WI38 (cell line): ENCODE data around the gene SMPD3.

ENCODE experiments used
- H3K4me3 ChIP-seq: 2 replicates; pipeline ENCODE4 v1.5.1; 2011; ENCODE audit warnings: low read depth, mild to moderate bottlenecking, control low read depth, low read length
- TF ChIP-seq, protein P1 (sequence below): IDR thresholded peaks from 2 replicates; pipeline ENCODE4 v1.5.1; 2012; ENCODE audit warnings: low read depth, mild to moderate bottlenecking, control low read depth, low read length

Gene SMPD3

DNA sequence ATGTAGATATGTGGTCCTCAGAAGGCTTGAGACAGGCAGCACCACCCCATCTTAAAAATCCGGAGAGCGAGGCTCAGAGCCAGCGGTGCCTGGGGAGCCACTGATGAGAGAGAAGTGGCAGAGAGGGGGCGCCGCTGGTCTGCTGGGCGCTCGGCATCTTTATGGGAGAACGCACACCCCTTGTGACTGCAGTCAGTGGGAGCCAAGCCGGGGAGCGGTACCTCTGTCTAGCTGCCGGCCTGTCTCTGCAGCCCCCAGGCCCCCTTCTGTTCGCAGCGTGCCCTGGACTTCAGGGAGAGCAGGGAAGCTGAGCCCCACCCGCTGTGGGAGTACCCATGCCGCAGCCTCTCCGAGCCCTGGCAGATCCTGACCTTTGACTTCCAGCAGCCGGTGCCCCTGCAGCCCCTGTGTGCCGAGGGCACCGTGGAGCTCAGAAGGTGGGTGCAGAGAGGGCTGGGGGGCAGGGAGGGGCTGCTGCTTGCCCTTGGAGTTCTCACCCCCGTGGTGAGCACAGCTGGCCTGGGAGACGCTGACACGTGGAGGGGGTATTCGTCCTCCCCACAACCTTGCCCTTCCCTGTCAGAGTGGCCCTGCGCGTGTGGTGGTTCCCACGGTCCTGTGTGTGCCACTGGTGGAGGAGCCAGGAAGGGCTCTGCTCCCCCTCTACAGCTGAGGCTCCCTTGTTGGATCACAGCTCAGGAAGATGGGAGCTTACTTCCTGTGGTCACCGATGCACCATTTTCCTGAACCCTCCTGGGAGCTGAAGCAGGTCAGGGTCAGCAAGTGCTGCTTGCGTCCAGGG lies 92.7 kb downstream of the SMPD3 start:
- TF ChIP-seq, protein P1, sequence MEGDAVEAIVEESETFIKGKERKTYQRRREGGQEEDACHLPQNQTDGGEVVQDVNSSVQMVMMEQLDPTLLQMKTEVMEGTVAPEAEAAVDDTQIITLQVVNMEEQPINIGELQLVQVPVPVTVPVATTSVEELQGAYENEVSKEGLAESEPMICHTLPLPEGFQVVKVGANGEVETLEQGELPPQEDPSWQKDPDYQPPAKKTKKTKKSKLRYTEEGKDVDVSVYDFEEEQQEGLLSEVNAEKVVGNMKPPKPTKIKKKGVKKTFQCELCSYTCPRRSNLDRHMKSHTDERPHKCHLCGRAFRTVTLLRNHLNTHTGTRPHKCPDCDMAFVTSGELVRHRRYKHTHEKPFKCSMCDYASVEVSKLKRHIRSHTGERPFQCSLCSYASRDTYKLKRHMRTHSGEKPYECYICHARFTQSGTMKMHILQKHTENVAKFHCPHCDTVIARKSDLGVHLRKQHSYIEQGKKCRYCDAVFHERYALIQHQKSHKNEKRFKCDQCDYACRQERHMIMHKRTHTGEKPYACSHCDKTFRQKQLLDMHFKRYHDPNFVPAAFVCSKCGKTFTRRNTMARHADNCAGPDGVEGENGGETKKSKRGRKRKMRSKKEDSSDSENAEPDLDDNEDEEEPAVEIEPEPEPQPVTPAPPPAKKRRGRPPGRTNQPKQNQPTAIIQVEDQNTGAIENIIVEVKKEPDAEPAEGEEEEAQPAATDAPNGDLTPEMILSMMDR, result no peak
- H3K4me3 ChIP-seq, result no peak overlapping the region

GRCh38 chr16:68354816-68355215 lies 93.5 kb downstream of the SMPD3 start:
- TF ChIP-seq, protein P1, result no peak
- no peak overlapping the region for H3K4me3 ChIP-seq

- no peak overlapping the region for H3K4me3 ChIP-seq
- TF ChIP-seq, protein P1, result no peak
Measured at GRCh38 chr16:68353366-68353765, 94.9 kb downstream of the SMPD3 start.

GRCh38 chr16:68351991-68352431 lies 96.3 kb downstream of the SMPD3 start:
- no peak overlapping the region for H3K4me3 ChIP-seq
- TF ChIP-seq, protein P1, result no peak

GRCh38 chr16:68351463-68351862 lies 96.8 kb downstream of the SMPD3 start:
- H3K4me3 ChIP-seq, result no peak overlapping the region
- TF ChIP-seq, protein P1, result no peak

- TF ChIP-seq, protein P1, result no peak
Measured at GRCh38 chr16:68350813-68351350, 97.4 kb downstream of the SMPD3 start.

GRCh38 chr16:68349838-68350410 lies 98.4 kb downstream of the SMPD3 start:
- no peak overlapping the region for H3K4me3 ChIP-seq
- TF ChIP-seq, protein P1, result no peak

More at GRCh38 chr16:68350813-68351350, 97.4 kb downstream of the SMPD3 start:
- no peak overlapping the region for H3K4me3 ChIP-seq
